NCI-H2107 treated with DMSO at 0.1 percent for 48 hours (cell line): ENCODE measurements around the gene C16orf54.
"Not testable (repeated sequence)": the region's sequence is repeated elsewhere in the genome, so short reads cannot be mapped to it uniquely, and the experiment has no call there.

ENCODE experiments used
- DNase-seq: peaks from one replicate; lab custom pipeline; 2025; ENCODE audit not compliant: unreplicated experiment; lab: John Stamatoyannopoulos, UW

Gene C16orf54

DNA sequence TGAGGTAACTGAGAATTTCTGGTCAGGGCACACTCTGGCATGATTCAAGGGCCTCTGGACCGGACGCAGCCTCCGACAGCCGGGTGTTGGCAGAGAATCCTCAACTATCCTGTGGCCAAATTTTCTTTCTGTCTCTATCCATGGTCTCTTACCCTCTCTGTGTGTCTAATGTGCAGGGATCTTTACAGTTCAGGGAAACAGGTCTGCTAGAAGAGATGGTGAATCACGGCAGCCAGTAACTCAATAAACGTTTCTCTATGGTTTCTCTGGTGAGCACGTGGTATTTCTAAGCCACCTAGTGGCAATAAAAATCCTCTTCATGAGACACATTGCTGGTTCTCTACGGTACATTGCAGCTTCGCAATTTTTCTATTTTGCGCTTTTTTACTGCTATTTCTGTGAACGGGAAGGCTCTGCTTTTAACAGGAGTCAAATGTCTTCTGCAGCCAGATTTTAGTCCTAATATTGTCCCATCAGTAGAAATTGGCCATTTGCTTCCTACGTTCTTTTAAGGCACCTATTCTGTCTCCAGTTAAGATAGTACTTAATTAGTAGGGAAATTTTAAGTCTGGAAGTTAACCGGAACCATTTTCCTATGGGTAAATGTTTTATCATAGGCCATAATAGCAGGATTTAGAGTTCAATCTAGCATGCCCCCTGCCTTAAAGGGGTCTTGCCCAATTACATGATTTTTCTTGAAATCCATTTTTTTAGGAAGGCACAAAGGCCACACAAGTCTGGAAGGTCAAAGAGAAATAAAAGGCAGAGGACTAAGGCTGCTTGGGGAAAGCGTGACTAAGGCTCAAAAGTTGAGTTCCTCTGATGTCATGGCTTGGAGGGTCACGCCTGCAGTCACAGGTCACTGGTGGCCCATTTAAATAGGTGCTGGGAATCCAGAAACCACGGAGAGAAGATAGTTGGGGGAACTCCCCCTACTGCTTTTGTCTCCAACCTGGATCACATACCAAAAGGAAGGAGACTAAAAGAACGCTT, 35.3 kb downstream of the C16orf54 start:
- no peak for DNase-seq

DNA sequence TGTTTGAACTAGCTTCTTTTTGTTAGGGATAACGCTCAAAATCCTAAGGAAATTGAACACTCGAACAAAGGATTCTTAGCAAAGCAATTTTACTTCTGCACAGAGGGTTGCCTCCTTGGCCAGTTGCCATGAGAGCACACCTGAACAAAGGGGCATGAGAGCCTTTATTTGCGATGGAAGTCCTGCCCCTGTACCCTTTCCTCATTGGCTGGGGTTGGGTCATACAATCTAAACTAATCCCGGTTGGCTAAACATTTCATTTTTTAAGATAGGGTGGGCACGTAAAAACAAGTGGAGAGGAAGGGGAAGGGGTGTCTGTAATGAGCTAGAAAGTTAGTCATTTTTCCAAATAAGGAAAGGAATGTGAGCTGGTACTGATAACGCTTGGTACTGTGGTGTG, 36.1 kb downstream of the C16orf54 start:
- DNase-seq = not testable (repeated sequence)

DNA sequence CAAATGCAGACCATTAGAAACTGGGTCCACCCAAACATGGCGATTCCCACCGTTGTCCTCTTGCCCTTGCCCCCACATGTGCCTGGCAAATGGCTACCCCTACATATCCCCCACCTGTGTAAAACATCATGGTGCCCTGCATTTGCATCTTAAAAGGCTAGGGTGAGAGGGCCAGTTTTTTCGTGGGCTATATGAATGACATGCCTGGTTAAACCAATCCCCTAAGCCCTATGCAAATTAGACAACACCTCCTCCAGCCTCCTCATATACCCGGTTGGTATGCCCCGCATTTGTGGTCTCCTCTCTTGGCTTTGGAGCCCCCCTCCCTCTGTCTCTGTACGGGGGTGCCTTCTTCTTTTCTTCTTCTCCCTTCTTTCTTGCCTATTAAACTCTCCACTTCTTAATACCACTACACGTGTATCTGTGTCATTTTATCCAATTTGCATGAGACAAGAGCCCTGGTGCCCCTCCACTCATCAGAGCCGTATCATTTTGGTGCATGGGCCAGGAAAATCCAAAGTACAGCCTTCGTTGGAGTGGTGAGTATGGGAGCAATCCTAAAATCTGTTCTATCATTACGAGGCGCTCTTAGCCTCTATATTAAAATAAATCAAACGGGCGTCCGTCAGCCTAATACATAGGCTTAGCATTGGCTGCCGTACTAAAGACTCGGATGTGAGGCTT, 36.7 kb downstream of the C16orf54 start:
- DNase-seq = no peak

DNA sequence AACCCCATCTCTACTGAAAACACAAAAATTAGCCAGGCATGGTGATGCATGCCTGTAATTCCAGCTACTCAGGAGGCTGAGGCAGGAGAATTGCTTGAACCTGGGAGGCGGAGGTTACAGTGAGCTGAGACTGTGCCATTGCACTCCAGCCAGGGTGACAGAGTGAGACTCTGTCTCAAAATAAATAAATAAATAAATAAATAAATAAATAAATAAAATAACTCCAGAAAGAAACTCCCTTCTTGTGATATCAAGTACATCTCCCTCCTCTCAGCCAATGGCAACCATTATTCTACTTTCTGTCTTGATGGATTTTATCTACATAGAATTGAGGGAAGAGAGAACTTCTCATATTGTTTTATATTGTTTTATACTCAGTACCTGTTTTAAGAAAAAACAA, 38.6 kb downstream of the C16orf54 start:
- not testable (repeated sequence) for DNase-seq

DNA sequence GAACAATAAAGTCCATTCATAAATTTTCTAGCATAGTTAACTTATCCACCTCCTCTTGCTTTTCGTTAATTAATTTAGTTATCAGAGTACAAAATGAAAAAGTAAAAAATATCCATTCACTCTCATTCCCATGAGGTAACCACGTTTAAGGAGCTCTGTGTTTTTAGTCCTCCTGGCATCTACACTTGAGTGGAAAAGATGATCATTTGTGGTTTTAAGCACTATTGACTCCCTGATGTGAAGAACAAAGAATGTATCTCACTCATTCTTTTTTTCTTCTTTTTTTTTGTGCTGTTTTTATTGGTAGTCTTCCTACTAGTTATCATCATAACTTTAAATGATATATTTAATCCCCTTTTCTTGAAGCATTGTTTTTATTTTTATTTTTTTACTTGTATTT, 40.8 kb downstream of the C16orf54 start:
- no peak for DNase-seq

DNA sequence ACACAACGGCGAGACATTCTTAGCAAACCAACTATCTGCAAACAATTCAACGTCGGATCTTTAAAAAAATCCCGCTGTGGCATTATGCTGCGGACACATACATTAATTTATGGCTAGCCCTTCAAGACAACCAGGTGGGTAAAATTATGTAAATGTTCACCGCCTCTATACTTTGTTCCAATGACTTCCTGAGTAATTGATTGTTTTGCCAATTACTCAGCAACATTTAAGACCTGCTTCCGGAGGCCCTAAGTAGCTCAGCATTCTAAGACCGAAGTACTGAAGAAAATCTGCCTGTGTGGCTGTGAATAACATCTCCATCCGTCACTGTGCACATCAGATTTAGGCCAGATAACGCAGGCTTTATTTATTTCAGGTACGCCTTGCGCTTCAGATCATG, 43.5 kb downstream of the C16orf54 start:
- no peak for DNase-seq

DNA sequence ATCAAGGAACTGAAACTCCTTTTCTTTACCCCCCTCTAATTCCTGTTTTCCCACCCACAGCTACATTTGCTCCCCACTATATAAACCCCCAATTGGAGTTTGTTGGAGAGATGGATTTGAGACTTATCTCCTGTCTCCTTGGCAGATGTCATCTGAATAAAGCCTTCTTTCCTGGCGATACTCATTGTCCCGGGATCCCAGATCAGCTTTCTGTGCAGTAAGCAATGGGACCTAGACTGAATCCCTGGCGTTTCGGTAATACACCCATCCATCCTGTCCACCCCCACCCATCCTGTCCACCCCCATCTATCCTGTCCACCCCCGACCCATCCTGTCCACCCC, 44.6 kb downstream of the C16orf54 start:
- DNase-seq = no peak

DNA sequence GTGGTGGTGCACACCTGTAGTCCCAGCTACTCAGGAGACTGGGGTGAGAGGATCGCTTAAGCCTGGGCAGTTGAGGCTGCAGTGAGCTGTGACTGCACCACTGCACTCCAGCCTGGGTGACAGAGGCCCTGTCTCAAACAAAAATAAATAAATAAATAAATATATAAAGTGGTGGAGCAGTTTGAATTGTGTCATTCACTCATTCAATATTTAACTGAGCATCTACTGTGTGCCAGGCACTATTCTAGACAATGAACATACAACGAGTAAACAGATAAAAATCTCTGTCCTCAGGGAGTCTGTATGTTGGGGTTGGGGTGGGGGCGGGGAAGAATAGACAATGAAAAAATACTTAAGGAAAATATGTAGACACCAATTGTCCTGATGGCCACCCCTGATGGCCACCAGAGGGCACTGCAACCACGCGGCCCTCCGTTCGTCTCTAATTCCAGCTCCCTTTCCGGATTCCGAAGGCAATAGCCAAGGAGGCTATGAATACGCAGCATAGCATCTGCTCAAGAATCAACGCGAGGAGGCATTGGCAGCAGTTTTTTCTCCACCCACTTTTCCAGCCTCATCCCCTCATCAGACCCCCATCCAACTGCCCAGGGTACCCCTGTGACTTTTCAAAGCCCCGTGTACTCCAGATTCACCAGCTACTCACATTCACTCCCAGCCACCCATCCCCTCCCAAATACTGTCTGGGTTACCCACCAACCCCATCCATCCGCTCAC, 45.4 kb downstream of the C16orf54 start:
- DNase-seq = peak; percentile 32

DNA sequence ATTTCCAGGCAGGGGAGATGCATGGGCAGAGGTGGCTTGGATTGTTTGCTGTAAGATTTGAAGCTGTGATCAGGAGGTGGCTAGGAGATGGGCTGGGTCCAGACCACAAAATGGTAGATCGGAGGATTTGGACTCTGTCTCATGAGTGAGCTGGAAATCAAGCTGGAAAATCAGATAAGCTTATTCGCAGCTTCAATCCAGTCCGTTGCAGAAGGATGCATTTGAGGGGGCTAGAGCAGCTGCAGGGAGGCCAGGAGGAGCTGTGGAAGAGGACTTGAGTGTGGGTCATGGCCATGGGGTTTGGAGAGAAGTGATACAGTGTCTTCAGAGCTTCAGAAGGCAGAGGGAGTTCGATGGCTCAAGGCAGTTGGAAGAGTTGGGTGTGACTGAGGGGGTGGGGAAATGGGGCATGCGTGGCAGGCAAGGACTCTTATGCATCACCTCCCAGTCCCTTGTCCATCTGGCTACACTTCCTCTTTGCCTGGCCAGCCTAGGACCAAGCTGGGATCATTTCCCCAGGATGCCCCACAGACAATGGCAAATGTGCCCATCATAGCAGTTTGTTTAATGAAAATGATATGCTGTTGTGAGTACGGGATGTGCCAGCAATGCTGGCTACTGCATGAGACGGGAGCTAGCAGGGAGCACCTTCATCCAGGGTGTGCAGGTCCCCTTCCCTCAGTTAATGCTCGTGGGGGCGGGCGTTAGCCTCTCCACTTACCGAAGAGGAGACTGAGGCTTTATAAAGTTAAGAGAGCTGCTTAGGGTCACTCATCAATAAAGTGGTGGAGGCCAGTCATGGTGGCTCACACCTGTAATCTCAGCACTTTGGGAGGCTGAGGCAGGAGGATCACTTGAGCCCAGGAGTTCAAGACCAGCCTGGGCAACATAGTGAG, 46.2 kb downstream of the C16orf54 start:
- no peak for DNase-seq

DNA sequence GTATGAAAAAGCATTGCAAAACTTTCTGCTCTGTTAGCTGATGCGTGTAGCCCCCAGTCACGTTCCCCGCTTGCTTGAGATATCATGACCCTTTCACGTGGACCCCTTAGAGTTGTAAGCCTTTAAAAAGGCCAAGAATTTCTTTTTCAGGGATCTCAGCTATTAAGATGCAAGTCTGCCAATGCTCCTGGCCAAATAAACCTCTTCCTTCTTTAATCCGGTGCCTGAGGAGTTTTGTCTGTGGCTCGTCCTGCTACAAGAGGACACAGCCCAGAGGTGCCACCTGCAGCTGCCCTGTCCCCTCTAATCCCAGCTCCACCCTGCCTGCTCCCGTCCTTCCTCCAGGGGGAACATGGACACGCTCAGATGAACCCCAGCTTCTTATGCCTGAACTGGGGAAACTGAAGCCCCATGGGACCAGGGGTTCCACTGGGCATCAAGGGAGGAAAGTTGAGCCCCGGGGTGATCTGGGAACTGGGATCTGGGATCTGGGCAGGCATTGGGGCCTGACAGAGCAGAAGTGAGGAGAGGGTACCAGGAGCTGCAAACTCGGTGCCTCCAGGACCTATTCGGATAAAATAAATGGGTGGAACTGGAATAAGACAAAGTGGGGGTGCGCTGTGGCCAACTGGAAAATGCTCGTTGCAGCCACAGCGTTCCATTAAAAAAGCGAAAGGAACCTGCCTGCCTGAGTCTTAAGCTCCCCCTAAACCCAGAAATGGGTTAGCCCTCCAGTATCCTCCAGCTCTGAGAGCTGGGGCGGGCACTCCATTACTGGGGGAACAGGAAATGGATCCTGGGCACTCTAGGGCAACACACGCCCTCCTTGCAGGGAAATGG, 47.1 kb downstream of the C16orf54 start:
- no peak for DNase-seq

DNA sequence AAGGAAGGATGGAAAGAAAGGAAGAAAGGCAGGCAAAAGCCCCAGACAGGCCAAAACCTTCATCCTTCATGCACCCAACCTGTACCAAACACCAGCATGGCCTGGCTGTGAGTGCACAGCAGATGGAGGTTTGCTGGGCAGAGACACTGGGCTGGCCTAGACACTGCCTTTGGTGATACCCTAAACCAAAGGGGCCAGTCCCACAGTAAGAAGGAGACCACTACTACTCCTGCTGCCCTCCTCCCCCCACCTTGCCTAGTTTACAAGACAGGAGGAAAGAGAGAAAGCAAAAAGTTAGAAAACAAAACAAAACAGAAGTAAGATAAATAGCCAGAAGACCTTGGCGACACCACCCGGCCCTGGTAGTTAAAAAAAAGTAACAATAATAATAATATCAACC, 47.7 kb downstream of the C16orf54 start:
- no peak for DNase-seq

DNA sequence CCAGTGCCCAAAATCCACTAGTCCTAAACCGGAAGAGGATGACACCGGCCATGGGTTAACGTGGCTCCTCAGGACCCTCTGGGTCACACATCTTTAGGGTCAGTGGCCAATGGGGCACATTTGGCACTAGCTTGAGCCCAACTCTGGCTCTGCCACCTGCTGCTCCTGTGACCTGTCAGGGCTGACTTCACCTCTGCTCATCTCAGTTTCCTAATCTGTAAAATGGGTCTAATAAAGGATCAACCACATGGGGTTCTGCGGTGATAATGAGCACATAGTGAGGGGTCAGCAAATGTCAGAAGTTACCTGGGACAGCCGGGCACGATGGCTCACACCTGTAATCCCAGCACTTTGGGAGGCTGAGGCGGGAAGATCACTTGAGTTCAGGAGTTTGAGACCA, 48.4 kb downstream of the C16orf54 start:
- DNase-seq = no peak

DNA sequence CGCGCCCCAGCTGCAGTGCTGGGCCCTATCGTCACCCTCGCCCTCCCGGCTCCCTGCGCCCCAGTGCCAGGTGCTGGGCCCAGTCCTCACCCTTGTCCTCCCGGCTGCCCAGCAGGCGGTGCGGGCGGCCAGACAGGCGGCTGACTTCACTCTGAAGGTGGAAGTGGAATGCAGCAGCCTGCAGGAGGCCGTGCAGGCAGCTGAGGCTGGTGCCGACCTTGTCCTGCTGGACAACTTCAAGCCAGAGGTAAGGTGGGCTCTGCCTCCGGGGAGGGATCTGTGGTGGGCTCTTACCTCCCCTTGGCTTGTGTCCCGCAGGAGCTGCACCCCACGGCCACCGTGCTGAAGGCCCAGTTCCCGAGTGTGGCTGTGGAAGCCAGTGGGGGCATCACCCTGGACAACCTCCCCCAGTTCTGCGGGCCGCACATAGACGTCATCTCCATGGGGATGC, 48.9 kb downstream of the C16orf54 start:
- no peak for DNase-seq

DNA sequence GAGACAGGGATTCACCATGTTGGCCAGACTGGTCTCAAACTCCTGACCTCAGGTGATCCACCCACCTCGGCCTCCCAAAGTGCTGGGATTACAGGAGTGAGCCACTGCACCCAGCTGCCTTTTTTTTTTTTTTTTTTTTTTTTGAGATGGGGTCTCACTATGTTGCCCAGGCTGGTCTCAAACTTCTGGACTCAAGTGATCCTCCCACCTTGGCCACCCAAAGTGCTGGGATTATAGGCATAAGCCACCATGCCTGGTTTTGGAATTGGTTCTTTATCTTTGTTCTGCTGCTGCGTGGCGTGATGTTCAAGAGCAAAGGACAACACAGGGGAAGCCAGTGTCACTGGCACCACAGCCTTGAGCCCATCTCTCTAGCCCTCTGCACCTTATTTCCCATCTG, 50.1 kb downstream of the C16orf54 start:
- not testable (repeated sequence) for DNase-seq

DNA sequence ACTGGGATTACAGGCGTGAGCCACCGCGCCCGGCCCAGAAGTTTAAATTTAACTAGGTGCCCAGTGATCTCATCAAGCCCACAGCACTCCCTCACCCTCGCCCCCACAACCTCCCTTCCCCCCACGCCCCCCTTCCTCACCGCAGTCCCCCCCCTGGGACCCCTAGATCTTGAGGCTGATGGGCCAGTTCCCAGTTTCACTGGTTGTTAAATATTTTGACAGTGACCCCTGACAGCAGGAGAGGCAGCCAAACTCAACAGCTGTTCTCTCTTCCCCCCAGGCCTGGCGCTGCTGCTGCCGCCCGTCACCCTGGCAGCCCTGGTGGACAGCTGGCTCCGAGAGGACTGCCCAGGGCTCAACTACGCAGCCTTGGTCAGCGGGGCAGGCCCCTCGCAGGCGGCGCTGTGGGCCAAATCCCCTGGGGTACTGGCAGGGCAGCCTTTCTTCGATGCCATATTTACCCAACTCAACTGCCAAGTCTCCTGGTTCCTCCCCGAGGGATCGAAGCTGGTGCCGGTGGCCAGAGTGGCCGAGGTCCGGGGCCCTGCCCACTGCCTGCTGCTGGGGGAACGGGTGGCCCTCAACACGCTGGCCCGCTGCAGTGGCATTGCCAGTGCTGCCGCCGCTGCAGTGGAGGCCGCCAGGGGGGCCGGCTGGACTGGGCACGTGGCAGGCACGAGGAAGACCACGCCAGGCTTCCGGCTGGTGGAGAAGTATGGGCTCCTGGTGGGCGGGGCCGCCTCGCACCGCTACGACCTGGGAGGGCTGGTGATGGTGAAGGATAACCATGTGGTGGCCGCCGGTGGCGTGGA, 51.2 kb downstream of the C16orf54 start:
- no peak for DNase-seq

DNA sequence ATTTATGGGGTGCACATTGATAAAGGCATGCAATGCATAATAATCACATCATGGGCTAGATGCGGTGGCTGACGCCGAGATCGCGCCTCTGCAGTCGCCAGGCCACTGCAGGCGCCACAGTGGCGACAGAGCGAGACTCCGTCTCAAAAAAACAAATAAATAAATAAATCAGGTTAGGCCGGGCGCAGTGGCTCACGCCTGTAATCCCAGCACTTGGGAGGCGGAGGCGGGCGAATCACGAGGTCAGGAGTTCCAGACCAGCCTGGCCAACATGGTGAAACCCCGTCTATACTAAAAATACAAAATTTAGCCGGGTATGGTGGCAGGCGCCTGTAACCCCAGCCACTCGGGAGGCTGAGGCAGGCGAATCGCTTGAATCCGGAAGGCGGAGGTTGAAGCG, 53.2 kb downstream of the C16orf54 start:
- DNase-seq = not testable (repeated sequence)
